GM21786 (cell line): Measurements from ENCODE around the gene PRR14L.
"Not testable (repeated sequence)": the region's sequence is repeated elsewhere in the genome, so short reads cannot be mapped to it uniquely, and the experiment has no call there.

Experiments
- ATAC-seq: cut with Tn5 transposase; IDR thresholded peaks from one replicate; pipeline ENCODE4 v1.9.1; 2021; ENCODE audit not compliant: unreplicated experiment

PRR14L gene

DNA sequence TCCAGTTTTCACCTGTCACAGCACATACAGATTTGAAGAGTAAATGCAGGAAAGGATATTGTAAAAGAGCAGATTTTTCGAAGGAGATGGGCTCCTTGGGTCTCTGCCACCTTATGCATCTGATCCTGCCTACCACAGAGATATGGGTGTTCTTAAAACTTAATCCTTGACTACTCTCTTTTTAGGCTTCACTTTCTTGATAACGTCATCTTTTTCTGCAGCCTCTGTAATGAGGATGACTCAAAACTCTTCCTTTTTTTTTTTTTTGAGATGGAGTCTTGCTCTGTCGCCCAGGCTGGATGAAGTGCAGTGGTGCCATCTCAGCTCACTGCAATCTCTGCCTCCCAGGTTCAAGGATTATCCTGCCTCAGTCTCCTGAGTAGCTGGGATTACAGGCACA lies 7.8 kb downstream of the PRR14L start:
- no peak for ATAC-seq

DNA sequence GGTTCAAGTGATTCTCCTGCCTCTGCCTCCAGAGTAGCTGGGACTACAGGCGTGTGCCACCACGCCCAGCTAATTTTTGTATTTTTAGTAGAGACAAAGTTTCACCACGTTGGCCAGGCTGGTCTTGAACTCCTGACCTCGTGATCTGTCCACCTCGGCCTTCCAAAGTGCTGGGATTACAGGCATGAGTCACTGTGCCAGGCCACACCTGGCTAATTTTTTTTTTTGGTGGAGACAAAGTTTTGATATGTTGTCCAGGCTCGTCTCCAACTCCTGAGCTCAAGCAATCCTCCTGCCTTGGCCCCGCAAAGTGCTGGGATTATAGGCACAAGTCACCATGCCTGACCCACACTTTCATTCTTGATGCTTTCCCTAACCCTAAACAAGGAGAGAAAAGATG lies 9.6 kb downstream of the PRR14L start:
- ATAC-seq, result not testable (repeated sequence)

DNA sequence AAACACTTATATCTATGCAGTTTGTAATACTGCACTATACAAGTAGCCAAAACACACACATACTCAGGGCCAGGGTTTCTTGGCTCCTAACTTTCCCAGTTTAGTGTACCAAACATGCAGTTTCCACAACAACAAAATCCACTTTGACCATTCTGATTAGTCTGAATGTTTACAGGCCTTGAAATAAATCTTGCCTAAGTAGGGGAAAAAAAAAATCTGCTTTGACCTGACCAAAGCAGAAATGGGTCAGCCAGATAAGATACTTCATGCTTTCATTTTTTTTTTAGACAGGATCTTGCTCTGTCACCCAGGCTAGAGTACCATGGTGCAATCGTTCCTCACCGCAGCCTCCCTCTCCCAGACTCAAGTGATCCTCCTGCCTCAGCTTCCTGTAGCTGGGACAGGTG lies 10.1 kb downstream of the PRR14L start:
- no peak for ATAC-seq

DNA sequence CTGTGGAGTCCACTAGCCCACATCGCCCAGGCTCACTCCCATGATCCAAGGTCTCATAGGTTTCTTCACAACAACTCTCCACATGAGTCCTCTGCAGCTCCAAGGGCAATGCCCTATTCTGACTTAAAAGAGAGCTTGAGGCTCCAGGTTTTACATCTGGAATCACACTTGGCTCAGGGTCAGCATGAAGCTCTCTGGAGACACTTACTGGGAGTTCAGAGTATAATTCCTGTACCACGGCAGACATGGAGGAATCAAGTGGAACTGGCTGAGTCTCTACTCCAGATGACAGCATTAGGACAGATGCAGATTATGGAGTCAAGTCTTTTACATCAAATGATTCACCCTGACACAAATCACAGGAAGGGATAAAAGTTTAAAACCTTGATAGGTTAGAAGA lies 11.4 kb downstream of the PRR14L start:
- ATAC-seq, result no peak

DNA sequence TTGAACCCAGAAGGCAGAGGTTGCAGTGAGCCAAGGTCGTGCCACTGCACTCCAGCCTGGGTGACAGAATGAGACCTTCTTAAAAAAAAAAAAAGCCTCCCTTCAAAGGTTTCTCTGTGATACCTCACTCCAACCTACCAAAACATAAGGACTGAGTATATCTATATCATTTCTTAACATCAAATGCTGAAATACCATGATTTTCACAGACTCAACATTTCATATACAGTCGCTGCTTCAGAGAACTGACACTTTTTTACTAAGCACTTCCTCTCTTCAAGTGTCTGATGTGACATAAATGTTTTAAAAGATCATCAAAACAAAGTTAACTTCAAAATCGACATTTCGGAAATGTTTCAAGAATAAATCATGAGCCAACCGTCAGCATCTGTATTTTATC lies 12.0 kb downstream of the PRR14L start:
- no peak for ATAC-seq

DNA sequence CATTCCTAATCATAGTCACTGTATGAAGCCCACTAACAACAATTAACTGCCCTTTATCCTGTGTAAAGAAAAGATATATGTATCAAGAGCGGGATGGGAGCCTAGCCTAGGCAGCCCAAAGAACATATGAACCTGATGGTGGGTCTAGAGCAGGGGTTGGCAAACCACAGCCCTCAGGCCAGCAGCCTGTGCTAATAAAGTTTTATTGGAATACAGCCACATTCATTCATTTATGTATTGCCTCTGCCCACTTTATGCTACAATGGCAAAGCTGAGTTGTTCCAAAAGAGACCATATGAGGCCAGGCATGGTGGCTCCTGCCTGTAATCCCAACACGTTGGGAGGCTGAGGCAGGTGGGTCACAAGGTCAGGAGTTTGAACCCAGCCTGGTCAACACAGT lies 13.5 kb downstream of the PRR14L start:
- no peak for ATAC-seq

DNA sequence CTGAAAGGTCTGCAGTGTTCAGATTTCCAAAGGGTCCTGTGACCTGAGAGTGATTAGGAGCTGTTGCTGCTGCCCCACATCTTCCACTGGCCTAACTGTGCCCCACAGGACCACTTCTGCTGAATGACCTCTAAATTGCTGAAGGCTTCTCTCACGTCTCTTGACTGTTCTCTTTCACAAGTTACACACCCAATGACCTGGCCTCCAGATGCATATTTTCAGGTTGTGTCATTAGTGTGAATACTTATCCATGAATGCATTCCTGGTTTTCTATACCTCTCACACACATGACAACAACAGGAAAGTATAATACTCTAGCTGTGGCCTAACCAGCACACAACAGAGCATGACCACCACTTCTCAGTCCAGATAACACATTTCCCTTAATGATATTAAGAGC lies 15.4 kb downstream of the PRR14L start:
- ATAC-seq, result no peak

DNA sequence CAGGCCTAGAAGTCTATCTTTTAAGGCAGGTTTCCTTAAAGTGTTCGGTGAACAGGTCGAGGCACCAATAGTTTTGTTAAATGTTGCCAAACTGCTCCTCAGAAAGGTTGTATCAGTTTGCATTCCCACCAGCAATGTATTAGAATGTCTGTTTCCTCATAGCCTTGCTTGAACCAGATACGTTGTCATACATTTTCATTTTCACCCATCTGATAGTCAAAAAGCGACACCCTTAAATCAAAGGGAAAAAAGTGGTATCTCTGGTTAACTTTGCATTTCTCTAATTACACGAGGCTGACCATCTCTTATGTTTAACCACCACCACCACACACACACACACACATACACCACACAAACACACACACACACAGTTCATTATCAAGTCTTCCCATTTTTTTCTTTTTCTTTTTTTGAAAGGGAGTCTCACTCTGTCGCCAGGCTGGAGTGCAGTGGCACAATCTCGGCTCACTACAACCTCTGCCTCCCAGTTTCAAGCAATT lies 16.3 kb downstream of the PRR14L start:
- no peak for ATAC-seq

DNA sequence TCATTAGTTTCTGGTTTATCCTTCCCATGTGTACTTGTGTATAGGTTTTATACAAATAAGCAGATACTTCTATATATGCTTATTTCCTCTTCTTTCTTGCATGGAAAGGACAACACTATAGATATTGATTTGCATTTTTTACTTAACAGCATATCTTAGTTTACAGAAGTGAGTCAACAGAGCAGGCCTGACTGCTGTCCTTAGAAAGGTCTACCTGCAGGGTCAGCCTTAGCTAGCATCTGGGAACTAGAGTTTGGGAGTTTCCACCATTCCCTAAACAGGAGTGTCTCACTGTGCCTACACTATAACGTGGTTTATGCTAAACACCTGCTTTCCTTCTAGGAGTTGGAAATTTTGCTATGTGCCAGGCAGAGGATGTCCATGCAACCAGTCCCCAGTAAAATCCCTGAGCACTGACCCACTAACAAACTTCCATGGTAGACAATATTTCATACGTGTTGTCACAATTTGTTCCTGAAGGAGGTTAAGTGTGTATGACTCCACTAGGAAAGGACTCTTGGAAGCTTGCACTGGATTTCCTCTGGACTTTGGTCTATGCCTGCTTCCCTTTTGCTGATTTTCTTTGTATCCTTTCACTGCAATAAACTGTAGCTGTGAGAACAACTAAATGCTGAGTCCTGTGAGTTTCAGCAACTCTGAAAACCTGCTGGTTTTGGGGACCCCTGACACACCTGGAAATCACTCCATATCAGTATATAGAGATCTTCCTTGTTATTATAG lies 17.7 kb downstream of the PRR14L start:
- no peak for ATAC-seq

DNA sequence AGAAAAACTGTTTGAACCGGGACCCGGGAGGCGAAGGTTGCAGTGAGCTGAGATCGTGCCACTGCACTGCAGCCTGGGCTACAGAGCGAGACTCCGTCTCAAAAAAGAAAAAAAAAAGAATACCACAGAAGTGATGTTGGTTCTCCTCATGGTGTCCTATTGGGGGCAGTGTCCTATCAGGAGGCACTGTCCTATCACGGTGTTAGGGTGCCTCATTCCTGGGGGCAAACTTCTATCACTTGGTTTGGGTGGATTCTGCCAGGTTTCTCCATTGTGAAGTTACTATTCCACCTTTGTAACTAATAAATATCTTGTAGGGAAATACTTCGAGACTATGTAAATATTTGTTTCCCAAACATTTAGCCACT lies 19.6 kb downstream of the PRR14L start:
- ATAC-seq, result no peak

DNA sequence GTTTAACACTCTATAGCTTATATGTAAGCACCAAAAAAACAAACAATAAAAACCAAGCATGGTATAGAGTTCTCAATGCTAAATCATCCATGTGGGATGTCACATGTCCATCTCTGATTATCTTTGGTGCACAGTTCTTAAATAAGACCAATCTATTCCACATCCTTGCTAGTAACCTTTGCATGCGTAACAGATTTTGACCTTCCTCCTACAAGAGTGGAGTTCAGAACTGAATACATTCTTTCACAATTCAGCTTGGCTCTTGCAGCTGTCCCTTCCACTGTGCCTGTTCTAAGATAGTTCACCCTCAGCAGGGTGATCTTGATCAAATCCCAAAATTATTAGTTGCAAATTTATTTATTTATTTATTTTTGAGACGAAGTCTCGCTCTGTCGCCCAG lies 21.1 kb downstream of the PRR14L start:
- no peak for ATAC-seq

DNA sequence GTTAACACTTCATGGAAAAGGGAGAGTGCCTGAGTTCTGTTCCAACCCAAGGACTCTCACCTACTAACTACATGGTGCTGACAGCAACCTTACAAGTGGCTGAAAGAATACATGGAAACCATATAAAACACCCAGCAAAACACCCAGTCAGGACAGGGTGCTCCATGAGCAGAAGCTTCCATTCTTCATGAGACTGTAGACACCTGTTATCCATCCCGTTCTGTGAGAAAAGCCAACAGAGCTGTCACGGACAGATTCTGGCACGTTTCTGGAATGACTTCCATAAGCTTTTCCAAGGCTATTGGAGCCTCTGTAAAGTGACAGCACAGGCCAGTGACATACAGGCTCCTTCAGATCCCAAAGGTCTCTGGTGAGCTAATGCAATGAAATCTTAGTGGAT lies 23.2 kb downstream of the PRR14L start:
- no peak for ATAC-seq

DNA sequence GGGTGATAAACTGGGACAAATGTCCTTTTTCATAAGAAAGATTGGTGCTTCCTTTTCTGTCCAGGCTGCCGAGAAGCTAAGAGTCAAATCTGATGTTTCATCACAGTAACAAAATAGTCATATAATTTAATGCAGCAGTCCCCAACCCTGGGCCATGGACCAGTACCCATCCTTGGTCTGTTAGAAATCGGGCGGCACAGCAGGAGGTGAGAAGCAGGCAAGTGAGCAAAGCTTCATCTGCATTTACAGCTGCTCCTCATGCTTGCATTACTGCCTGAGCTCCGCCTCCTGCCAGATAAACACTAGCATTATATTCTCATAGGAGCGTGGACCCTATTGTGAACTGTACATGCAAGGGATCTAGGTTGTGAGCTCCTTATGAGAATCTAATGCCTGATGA lies 26.2 kb downstream of the PRR14L start:
- no peak for ATAC-seq

DNA sequence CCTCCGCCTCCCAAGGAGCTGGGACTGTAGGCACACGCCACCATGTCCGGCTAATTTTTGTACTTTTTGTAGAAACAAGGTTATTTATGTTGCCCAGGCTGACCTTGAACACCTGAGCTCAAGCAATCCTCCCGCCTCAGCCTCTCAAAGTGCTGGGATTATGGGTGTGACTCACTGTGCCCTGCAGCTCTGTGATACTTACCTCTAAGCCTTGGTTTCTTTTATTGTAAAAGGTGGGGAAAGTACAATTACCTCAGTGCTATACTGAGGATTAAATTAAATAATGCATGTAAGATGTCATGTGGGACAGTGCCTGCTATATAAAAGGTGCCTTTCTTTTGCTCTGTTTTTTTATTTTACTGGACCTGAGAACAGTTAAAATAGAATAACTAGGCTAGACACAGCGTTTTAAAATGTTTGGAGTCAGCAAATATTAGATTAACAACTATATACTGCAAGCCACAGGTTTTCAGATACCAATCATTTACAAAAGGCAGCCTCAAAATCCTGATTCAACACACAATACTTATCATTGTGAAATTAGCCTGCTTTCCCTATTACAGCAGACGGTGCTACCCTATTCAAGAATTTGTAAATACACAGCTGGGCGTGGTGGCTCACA lies 30.0 kb downstream of the PRR14L start:
- ATAC-seq, result no peak

DNA sequence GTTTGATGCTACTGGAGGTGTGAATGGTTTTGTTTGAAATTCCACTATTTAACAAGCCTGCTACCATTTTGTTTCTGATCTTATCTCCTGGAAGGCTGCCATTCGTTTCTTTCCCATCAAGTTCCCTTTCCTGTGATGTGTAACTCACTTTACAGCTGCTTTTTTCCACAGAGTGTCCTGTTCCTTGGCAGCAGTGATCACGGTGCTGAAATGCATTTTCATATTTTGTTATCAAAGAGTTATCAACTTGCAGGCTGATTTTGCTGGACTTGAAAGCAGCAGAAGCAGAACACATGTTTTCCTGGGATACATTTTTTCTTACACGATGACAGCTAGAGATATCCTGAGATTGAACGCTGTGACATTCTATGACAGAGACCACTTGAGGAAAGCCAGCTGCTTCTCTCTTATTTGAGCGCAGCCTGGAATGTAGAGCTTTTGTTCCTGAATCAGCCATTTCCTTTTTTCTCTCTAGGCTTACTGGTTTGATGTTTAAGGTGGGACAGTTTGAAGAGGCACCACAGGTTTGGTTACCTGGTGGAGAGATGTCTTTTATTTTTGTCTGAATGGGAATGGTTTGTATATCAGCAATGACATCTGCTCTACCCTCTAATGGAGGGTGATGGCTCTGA lies 34.7 kb downstream of the PRR14L start:
- no peak for ATAC-seq

DNA sequence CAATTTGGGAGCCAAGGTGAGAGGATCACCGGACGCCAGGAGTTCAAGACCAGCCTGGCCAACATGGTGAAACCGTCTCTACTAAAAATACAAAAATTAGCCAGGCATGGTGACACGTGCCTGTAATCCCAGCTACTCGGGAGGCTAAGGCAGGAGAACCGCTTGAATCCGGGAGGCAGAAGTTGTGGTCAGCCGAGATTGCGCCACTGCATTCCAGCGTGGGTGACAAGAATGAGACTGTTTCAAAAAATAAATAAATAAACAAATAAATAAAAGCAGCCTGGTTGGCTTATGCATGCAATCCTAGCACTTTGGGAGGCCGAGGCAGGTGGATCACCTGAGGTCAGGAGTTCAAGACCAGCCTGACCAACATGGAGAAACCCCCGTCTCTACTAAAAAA lies 38.7 kb downstream of the PRR14L start:
- ATAC-seq, result not testable (repeated sequence)

DNA sequence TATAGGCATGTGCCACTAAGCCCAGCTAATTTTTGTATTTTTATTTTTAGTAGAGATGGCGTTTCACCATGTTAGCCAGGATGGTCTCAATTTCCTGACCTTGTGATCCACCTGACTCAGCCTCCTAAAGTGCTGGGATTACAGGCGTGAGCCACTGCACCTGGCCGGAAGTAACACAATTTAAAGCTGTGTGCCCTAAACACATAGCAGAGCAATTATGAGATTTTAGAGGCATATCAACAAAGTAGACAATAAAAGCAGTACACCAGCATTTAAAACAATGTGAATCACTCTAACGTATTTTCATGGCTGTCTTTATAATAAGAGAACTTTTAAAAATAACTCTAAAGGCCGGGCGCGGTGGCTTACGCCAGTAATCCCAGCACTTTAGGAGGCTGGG lies 42.4 kb downstream of the PRR14L start:
- ATAC-seq, result no peak

DNA sequence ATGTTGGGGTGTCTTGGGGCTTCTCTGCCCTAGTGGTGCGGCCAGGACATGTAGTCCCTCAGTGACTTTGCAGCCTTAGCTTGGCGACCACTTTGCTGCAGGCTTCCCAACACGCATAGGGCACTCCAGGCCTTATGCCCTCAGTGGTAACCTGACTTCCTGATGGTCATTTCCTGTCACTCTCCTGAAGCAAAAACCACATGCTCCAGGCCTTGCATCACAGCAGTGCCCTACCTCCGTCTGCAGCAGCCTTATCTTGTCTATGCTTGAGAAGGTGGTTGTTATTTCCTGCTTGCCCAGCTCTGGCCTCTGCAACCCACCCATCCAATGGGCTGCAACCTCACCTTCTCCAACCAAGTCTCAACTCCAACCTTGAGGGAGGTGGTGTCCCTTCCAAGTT lies 54.5 kb downstream of the PRR14L start:
- ATAC-seq, result no peak

DNA sequence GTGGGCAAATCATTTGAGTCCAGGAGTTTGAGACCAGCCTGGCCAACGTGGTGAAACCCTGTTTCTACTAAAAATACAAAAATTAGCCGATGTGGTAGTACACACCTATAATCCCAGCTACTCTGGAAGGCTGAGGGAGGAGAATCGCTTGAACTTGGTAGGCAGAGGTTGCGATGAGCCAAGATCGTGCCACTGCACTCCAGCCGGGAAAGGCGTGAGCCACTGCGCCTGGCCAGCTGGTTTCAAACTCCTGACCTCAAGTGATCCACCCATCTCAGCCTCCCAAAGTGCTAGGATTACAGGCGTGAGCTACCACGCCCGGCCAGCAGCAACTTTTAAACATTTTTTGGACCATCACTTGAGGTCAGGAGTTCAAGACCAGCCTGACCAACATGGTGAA lies 55.9 kb downstream of the PRR14L start:
- ATAC-seq, result not testable (repeated sequence)

DNA sequence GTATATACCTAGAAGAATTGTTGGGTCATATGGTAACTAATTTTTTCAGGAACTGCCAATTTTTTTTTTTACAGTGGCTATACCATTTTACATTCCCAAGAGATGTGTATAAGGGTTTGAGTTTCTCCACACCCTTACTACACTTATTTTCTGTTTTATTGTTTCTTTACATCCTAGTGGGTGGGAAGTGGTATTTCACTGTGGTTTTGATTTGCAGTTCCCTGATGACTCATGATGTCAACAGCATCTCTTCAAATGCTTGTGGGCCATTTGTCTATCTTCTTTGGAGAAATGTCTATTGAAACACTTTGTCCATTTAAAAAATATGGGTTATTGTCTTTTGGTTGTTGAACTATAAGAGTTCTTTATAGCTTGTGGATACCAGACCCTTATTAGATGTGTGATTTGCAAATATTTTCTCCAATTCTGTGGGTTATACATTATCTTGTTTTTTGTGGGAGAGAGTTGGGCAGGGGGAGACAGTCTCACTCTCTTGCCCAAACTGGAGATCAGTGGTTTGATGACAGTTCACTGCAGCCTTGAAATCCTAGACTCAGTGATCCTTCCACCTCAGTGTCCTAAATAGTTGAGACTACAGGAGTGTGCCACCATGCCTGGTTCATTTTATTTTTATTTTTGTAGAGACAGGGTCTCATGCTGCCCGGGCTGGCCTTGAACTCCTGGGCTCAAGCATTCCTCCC lies 57.6 kb downstream of the PRR14L start:
- ATAC-seq, result no peak

DNA sequence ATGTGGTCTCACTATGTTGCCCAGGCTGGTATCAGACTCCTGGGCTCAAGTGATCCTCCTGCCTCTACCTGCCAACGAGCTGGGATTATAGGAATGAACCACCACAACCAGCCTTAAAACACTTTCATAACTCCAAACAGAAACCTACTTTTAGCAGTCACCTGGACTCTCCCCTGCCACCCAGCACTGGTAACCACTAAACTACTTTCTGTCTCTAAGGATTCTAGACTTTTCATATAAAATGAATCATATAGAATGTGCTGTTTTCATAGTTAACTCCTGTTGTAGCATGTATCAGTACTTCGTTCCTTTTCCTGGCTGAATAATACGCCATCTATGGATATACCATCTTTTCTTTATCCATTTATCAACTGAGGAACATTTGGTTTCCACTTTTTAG lies 58.5 kb downstream of the PRR14L start:
- ATAC-seq, result no peak
